Astrocyte (in vitro differentiated cells and primary cell): Measurements from ENCODE around the gene GPRC6A. TPM values are rescaled to one million over a fixed set of nuclear protein-coding genes. Genes with fewer than 3 reads are reported as not detected.

ENCODE experiments used
- DNase-seq: peaks from one replicate; pipeline ENCODE4 v3.0.0-alpha.2; 2010; ENCODE audit warnings: low read depth
- FAIRE-seq: peaks from 2 replicates; lab custom pipeline; 2011; peaks lifted over from hg19 to GRCh38; lab: Jason Lieb, UNC
- H2AFZ ChIP-seq: 2 replicates; pipeline ENCODE4 v1.6.0; 2012; ENCODE audit warnings: low read depth, low read length, inconsistent platforms
- H3K27ac ChIP-seq: 2 replicates; pipeline ENCODE4 v1.5.1; 2011; ENCODE audit warnings: low read depth, low read length, inconsistent platforms
- H3K27me3 ChIP-seq: 2 replicates; pipeline ENCODE4 v1.6.0; 2011; ENCODE audit warnings: low read length, inconsistent platforms; ENCODE audit not compliant: insufficient read depth
- H3K36me3 ChIP-seq: 2 replicates; pipeline ENCODE4 v1.5.1; 2011; ENCODE audit warnings: low read length, inconsistent platforms; ENCODE audit not compliant: insufficient read depth
- H3K4me1 ChIP-seq: 2 replicates; pipeline ENCODE4 v1.5.1; 2011; ENCODE audit warnings: low read length, inconsistent platforms; ENCODE audit not compliant: insufficient read depth
- H3K4me2 ChIP-seq: 2 replicates; pipeline ENCODE4 v1.6.0; 2012; ENCODE audit warnings: low read length, inconsistent platforms
- H3K4me3 ChIP-seq: 2 replicates; pipeline ENCODE4 v1.5.1; 2011; ENCODE audit warnings: low read depth, mild to moderate bottlenecking, low read length, inconsistent platforms; ENCODE audit not compliant: insufficient read depth
- H3K79me2 ChIP-seq: 2 replicates; pipeline ENCODE4 v1.6.0; 2012; ENCODE audit warnings: mild to moderate bottlenecking, low read length, inconsistent platforms; ENCODE audit not compliant: insufficient read depth
- H3K9ac ChIP-seq: 2 replicates; pipeline ENCODE4 v1.6.0; 2012; ENCODE audit warnings: mild to moderate bottlenecking, low read length, inconsistent platforms
- H3K9me3 ChIP-seq: 2 replicates; pipeline ENCODE4 v1.5.1; 2012; ENCODE audit warnings: low read depth, mild to moderate bottlenecking, low read length, inconsistent platforms; ENCODE audit not compliant: insufficient read depth
- H4K20me1 ChIP-seq: 2 replicates; pipeline ENCODE4 v1.6.0; 2012; ENCODE audit warnings: low read length, inconsistent platforms; ENCODE audit not compliant: insufficient read depth
- H3K27ac Mint-ChIP-seq: one replicate; pipeline ENCODE4 v1.8.0; 2021; ENCODE audit warnings: mild to moderate bottlenecking, mixed read lengths; ENCODE audit not compliant: unreplicated experiment
- H3K27me3 Mint-ChIP-seq: one replicate; pipeline ENCODE4 v1.8.0; 2021; ENCODE audit warnings: low read depth, mixed read lengths; ENCODE audit not compliant: unreplicated experiment
- H3K36me3 Mint-ChIP-seq: one replicate; pipeline ENCODE4 v1.8.0; 2021; ENCODE audit warnings: low read depth, mixed read lengths; ENCODE audit not compliant: unreplicated experiment
- H3K4me1 Mint-ChIP-seq: one replicate; pipeline ENCODE4 v1.8.0; 2021; ENCODE audit warnings: low read depth, mixed read lengths; ENCODE audit not compliant: unreplicated experiment
- H3K4me3 Mint-ChIP-seq: one replicate; pipeline ENCODE4 v1.8.0; 2021; ENCODE audit warnings: mild to moderate bottlenecking, moderate library complexity, mixed read lengths; ENCODE audit not compliant: unreplicated experiment
- H3K9me3 Mint-ChIP-seq: one replicate; pipeline ENCODE4 v1.8.0; 2021; ENCODE audit warnings: mild to moderate bottlenecking, mixed read lengths; ENCODE audit not compliant: unreplicated experiment
- EZH2 ChIP-seq: IDR thresholded peaks from 2 replicates; pipeline ENCODE4 v1.6.1; 2012; ENCODE audit warnings: mild to moderate bottlenecking, low read length, inconsistent platforms; ENCODE audit not compliant: insufficient read depth
- total RNA-seq: library from RNA; stranded (reverse); gene quantifications from 2 replicates; pipeline ENCODE4 v1.2.1, GENCODE V29; 2021
- TF ChIP-seq, protein P1 (sequence below): IDR thresholded peaks from 2 replicates; pipeline ENCODE4 v1.5.1; 2011; ENCODE audit warnings: low read depth, mild to moderate bottlenecking, inconsistent platforms, low read length, moderate library complexity; ENCODE audit not compliant: insufficient read depth

The GPRC6A gene
- total RNA-seq, 1 donor from 2014 or later = not detected

DNA sequence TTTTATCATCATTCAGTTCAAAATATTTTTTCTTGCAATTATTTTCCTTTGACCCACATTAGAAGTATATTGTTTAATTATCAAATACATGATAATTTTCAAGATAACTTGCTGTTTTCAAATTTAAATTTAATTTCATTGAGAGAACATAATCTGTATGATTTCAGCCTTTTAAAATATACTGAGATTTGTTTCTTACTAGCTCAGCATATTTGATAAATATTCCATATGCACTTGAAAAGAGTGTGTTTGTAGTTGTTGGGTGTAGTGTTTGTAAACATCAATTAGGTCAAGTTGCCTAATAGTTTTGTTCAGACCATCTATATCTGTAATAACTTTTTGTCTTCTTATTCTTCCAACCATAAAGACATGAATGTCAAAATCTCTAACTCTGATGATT is 29.2 kb upstream of the GPRC6A start:
- H3K36me3 Mint-ChIP-seq = no peaks in the 10 kb centered on the region
- Histone ChIP-seq H3K9ac (no peak overlapping the region), H3K79me2 (no peaks in the 10 kb centered on the region), H3K27me3 (no peaks in the 10 kb centered on the region), H3K4me3 (no peak overlapping the region), H3K4me2 (no peak overlapping the region), H3K9me3 (no peaks in the 10 kb centered on the region), H2AFZ (no peak overlapping the region), H3K36me3 (no peaks in the 10 kb centered on the region), H4K20me1 (no peaks in the 10 kb centered on the region), H3K4me1 (no peaks in the 10 kb centered on the region), H3K27ac (no peak overlapping the region)
- TF ChIP-seq, protein P1, sequence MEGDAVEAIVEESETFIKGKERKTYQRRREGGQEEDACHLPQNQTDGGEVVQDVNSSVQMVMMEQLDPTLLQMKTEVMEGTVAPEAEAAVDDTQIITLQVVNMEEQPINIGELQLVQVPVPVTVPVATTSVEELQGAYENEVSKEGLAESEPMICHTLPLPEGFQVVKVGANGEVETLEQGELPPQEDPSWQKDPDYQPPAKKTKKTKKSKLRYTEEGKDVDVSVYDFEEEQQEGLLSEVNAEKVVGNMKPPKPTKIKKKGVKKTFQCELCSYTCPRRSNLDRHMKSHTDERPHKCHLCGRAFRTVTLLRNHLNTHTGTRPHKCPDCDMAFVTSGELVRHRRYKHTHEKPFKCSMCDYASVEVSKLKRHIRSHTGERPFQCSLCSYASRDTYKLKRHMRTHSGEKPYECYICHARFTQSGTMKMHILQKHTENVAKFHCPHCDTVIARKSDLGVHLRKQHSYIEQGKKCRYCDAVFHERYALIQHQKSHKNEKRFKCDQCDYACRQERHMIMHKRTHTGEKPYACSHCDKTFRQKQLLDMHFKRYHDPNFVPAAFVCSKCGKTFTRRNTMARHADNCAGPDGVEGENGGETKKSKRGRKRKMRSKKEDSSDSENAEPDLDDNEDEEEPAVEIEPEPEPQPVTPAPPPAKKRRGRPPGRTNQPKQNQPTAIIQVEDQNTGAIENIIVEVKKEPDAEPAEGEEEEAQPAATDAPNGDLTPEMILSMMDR = no peak
- TF ChIP-seq EZH2 = no peak
- H3K9me3 Mint-ChIP-seq = peaks cover 24% of the 10 kb centered on the region
- FAIRE-seq (no peak), DNase-seq (no peak)
- H3K27me3 Mint-ChIP-seq = no peaks in the 10 kb centered on the region
- H3K4me1 Mint-ChIP-seq = no peaks in the 10 kb centered on the region
- H3K4me3 Mint-ChIP-seq = no peak overlapping the region
- no peak overlapping the region for H3K27ac Mint-ChIP-seq

DNA sequence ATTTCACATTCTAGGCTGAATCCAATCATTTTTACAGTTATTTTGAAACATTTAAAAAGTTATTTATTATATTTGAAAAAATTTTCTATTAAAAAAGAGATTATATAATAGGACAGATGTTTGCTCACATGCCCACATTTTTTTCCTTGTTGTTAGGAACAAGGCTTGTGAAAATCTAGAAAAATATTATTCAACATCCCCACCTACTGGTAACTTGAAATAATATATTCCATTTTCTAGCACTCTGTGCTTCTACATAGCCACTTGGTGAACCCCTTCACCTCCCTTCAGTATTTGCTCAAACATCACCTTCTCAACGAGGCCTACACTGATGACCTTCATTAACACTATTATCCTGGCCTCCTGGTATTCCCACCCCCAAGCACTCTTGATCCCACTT is 18.3 kb upstream of the GPRC6A start:
- H3K36me3 ChIP-seq = no peaks in the 10 kb centered on the region
- no peak overlapping the region for H3K27ac ChIP-seq
- no peak overlapping the region for H3K4me3 Mint-ChIP-seq
- DNase-seq = peak; percentile 6
- no peak for FAIRE-seq
- H4K20me1 ChIP-seq = no peaks in the 10 kb centered on the region
- H3K4me2 ChIP-seq = no peak overlapping the region
- no peak overlapping the region for H3K9ac ChIP-seq
- H3K9me3 ChIP-seq = no peaks in the 10 kb centered on the region
- no peaks in the 10 kb centered on the region for H3K9me3 Mint-ChIP-seq
- no peak overlapping the region for H2AFZ ChIP-seq
- H3K27me3 ChIP-seq = no peaks in the 10 kb centered on the region
- no peaks in the 10 kb centered on the region for H3K4me1 ChIP-seq
- no peaks in the 10 kb centered on the region for H3K27me3 Mint-ChIP-seq
- no peaks in the 10 kb centered on the region for H3K4me1 Mint-ChIP-seq
- no peaks in the 10 kb centered on the region for H3K36me3 Mint-ChIP-seq
- TF ChIP-seq EZH2 = no peak
- TF ChIP-seq, protein P1 = peak; percentile 26
- H3K4me3 ChIP-seq = no peak overlapping the region
- H3K27ac Mint-ChIP-seq = no peak overlapping the region
- no peaks in the 10 kb centered on the region for H3K79me2 ChIP-seq

DNA sequence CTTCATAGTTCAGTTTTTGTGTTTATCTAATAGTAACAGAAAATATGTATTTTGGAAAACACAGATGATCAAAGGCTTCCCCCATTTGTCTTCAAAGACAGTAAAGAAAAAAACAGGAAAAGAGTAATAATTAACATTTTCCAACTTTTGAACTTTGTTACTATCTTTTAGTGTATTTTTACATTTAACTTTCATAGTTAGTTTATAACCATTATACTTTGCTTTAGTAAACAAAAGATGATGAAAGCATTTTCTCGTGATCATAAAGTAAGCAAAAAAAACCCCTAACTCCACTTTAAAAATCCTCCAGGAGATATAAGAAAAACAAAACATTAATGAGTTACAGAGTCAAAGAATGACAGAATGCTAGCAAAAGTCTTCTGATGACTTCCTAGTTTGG is 13.6 kb upstream of the GPRC6A start:
- Histone ChIP-seq H3K27me3 (no peaks in the 10 kb centered on the region), H3K9me3 (no peaks in the 10 kb centered on the region), H3K27ac (no peak overlapping the region), H3K4me3 (no peak overlapping the region), H3K9ac (no peak overlapping the region), H3K4me2 (no peak overlapping the region), H4K20me1 (no peaks in the 10 kb centered on the region), H3K36me3 (no peaks in the 10 kb centered on the region), H2AFZ (no peak overlapping the region), H3K79me2 (no peaks in the 10 kb centered on the region), H3K4me1 (no peaks in the 10 kb centered on the region)
- no peak for TF ChIP-seq EZH2
- TF ChIP-seq, protein P1 = no peak
- DNase-seq (no peak), FAIRE-seq (no peak)
- Mint-ChIP-seq H3K4me1 (peaks cover 11% of the 10 kb centered on the region), H3K27ac (no peak overlapping the region), H3K4me3 (no peak overlapping the region), H3K36me3 (no peaks in the 10 kb centered on the region), H3K27me3 (no peaks in the 10 kb centered on the region), H3K9me3 (no peaks in the 10 kb centered on the region)
